ENCODE data around the gene PLXNB2.

The PLXNB2 gene

GRCh38 chr22:50264946-50265669, 42.3 kb downstream of the PLXNB2 start:
- H3K27me3 ChIP-seq (ENCODE audit: insufficient read depth, poor library complexity, severe bottlenecking) = no peaks in the 10 kb centered on the region
- H3K36me3 ChIP-seq (ENCODE audit: low read depth) = no peaks in the 10 kb centered on the region
- no peak overlapping the region for H3K27ac ChIP-seq (ENCODE audit: poor library complexity, severe bottlenecking)
- ATAC-seq (ENCODE audit: low read depth) = no peak
- H3K4me3 ChIP-seq (ENCODE audit: severe bottlenecking) = no peak overlapping the region
- peaks cover 18% of the 10 kb centered on the region for H3K4me1 ChIP-seq (ENCODE audit: insufficient read depth, poor library complexity, severe bottlenecking)
- DNase-seq (ENCODE audit: low spot score) = no peak
- no peak for TF ChIP-seq CTCF (IDR thresholded peaks at IDR 0.05; ENCODE audit: poor library complexity, severe bottlenecking)
- no peaks in the 10 kb centered on the region for H3K9me3 ChIP-seq (ENCODE audit: severe bottlenecking)

- ATAC-seq (ENCODE audit: low read depth) (no peak), DNase-seq (ENCODE audit: low spot score) (no peak)
- no peaks in the 10 kb centered on the region for H3K9me3 ChIP-seq (ENCODE audit: severe bottlenecking)
- no peaks in the 10 kb centered on the region for H3K36me3 ChIP-seq (ENCODE audit: low read depth)
- H3K4me1 ChIP-seq (ENCODE audit: insufficient read depth, poor library complexity, severe bottlenecking) = peaks cover 18% of the 10 kb centered on the region
- no peak overlapping the region for H3K27ac ChIP-seq (ENCODE audit: poor library complexity, severe bottlenecking)
- H3K4me3 ChIP-seq (ENCODE audit: severe bottlenecking) = no peak overlapping the region
- TF ChIP-seq CTCF (IDR thresholded peaks at IDR 0.05; ENCODE audit: poor library complexity, severe bottlenecking) = no peak
- no peaks in the 10 kb centered on the region for H3K27me3 ChIP-seq (ENCODE audit: insufficient read depth, poor library complexity, severe bottlenecking)
These were observed 43.2 kb downstream of the PLXNB2 start for GRCh38 chr22:50264104-50264745.

GRCh38 chr22:50262973-50263617, 44.4 kb downstream of the PLXNB2 start:
- no peak for TF ChIP-seq CTCF (IDR thresholded peaks at IDR 0.05; ENCODE audit: poor library complexity, severe bottlenecking)
- Histone ChIP-seq H3K4me3 (ENCODE audit: severe bottlenecking) (no peak overlapping the region), H3K36me3 (ENCODE audit: low read depth) (no peaks in the 10 kb centered on the region), H3K9me3 (ENCODE audit: severe bottlenecking) (no peaks in the 10 kb centered on the region), H3K27me3 (ENCODE audit: insufficient read depth, poor library complexity, severe bottlenecking) (no peaks in the 10 kb centered on the region), H3K27ac (ENCODE audit: poor library complexity, severe bottlenecking) (peak overlapping the region; percentile 70), H3K4me1 (ENCODE audit: insufficient read depth, poor library complexity, severe bottlenecking) (peaks cover 11% of the 10 kb centered on the region)
- ATAC-seq (ENCODE audit: low read depth) (no peak), DNase-seq (ENCODE audit: low spot score) (no peak)

GRCh38 chr22:50262460-50262911, 45.0 kb downstream of the PLXNB2 start:
- Histone ChIP-seq H3K36me3 (ENCODE audit: low read depth) (no peaks in the 10 kb centered on the region), H3K4me1 (ENCODE audit: insufficient read depth, poor library complexity, severe bottlenecking) (peaks cover 11% of the 10 kb centered on the region), H3K9me3 (ENCODE audit: severe bottlenecking) (no peaks in the 10 kb centered on the region), H3K27ac (ENCODE audit: poor library complexity, severe bottlenecking) (peak overlapping the region; percentile 70), H3K27me3 (ENCODE audit: insufficient read depth, poor library complexity, severe bottlenecking) (no peaks in the 10 kb centered on the region), H3K4me3 (ENCODE audit: severe bottlenecking) (no peak overlapping the region)
- DNase-seq (ENCODE audit: low spot score) = no peak
- ATAC-seq (ENCODE audit: low read depth) = peak; percentile 73
- no peak for TF ChIP-seq CTCF (IDR thresholded peaks at IDR 0.05; ENCODE audit: poor library complexity, severe bottlenecking)
